B cell (primary cell): ENCODE results near the gene VASN. TPM values are rescaled to one million over a fixed set of nuclear protein-coding genes. Genes with fewer than 3 reads are reported as not detected.
A peak's percentile ranks its signal among the peaks of the same experiment; 100 is the strongest.

Source experiments
- ATAC-seq: fragments of 200-7000 bp; cut with Tn5 transposase; one replicate; pipeline ENCODE4 v1.10.0; 2021; ENCODE audit warnings: low read depth, mild to moderate bottlenecking, moderate number of reproducible peaks, moderate library complexity
- CTCF ChIA-PET: fragments of 350-600 bp; sonication (Branson Sonifier 250); formaldehyde crosslinking; loops from one replicate; lab custom pipeline; 2021; ENCODE audit warnings: antibody characterized with exemption, inconsistent platforms; lab: Charles Lee
- POLR2A ChIA-PET: fragments of 350-600 bp; sonication (Branson Sonifier 250); formaldehyde crosslinking; loops from one replicate; lab custom pipeline; 2021; ENCODE audit warnings: antibody characterized with exemption; lab: Charles Lee
- DNase-seq: peaks from one replicate; pipeline ENCODE4 v3.0.0; 2013
- H2AFZ ChIP-seq: 2 replicates; pipeline ENCODE4 v1.6.1; 2012; ENCODE audit warnings: mild to moderate bottlenecking, low read depth, low read length; ENCODE audit not compliant: insufficient read depth, poor library complexity, severe bottlenecking
- H3K27ac ChIP-seq, 2 donors: 1 replicate in 1 of 2; 2 replicates in 1 of 2; pipeline ENCODE4 v1.5.1; 2012 to 2013; ENCODE audit warnings: low read length in 2 of 2, mild to moderate bottlenecking in 2 of 2, moderate library complexity in 1 of 2
- H3K27me3 ChIP-seq, 4 experiments: fragments of 200-600 bp in 1 of 4; sonication (generic) in 1 of 4; replicated peaks in 1 of 4; 1 replicate in 2 of 4; 2 replicates in 2 of 4; pipeline versions ENCODE4 v1.6.1 to v1.7.0; 2013 to 2016; ENCODE audit warnings: low read length in 3 of 4, mild to moderate bottlenecking in 2 of 4, mixed read lengths in 1 of 4, moderate library complexity in 1 of 4; ENCODE audit not compliant: insufficient read depth in 4 of 4, control insufficient read depth in 3 of 4; ENCODE audit errors: control extremely low read depth in 1 of 4
- H3K36me3 ChIP-seq, 2 experiments: replicated peaks in 1 of 2; 1 replicate in 1 of 2; 2 replicates in 1 of 2; pipeline versions ENCODE4 v1.6.1 to v1.7.1; 2013; ENCODE audit warnings: low read length in 1 of 2; ENCODE audit not compliant: insufficient read depth in 2 of 2, control insufficient read depth in 1 of 2; ENCODE audit errors: control extremely low read depth in 1 of 2, extremely low read depth in 1 of 2
- H3K4me1 ChIP-seq, 2 donors: fragments of 200-600 bp in 1 of 2; sonication (generic) in 1 of 2; 1 replicate in 1 of 2; 2 replicates in 1 of 2; pipeline versions ENCODE4 v1.5.1 to v1.6.1; 2013 to 2017; ENCODE audit warnings: low read length in 2 of 2; ENCODE audit not compliant: control insufficient read depth in 2 of 2, insufficient read depth in 2 of 2
- H3K4me2 ChIP-seq: replicated peaks from 2 replicates; pipeline ENCODE3; 2012; ENCODE audit warnings: mild to moderate bottlenecking, low read depth, low read length; ENCODE audit not compliant: poor library complexity, severe bottlenecking
- H3K4me3 ChIP-seq, 5 experiments: fragments of 200-600 bp in 1 of 5; sonication (generic) in 1 of 5; 1 replicate in 3 of 5; 2 replicates in 2 of 5; pipeline versions ENCODE4 v1.5.1 to v1.7.0; 2011 to 2016; ENCODE audit warnings: low read length in 4 of 5, mild to moderate bottlenecking in 4 of 5, low read depth in 2 of 5, control low read depth in 1 of 5, moderate library complexity in 1 of 5; ENCODE audit not compliant: insufficient read depth in 1 of 5; ENCODE audit errors: control extremely low read depth in 1 of 5, extremely low read depth in 1 of 5
- H3K79me2 ChIP-seq: fragments of 200-600 bp; sonication (generic); one replicate; pipeline ENCODE4 v1.6.0; 2016; ENCODE audit warnings: low read length; ENCODE audit not compliant: control insufficient read depth, insufficient read depth
- H3K9ac ChIP-seq: fragments of 200-600 bp; sonication (generic); 2 replicates; pipeline ENCODE4 v1.6.1; 2017; ENCODE audit warnings: mild to moderate bottlenecking, low read length, moderate library complexity
- H3K9me3 ChIP-seq, 3 donors: one replicate each; pipeline versions ENCODE4 v1.6.1 to v1.7.1; 2013; ENCODE audit warnings: low read length in 2 of 3; ENCODE audit not compliant: control insufficient read depth in 2 of 3, insufficient read depth in 1 of 3; ENCODE audit errors: control extremely low read depth in 1 of 3
- H4K20me1 ChIP-seq: 2 replicates; pipeline ENCODE4 v1.6.0; 2012; ENCODE audit warnings: mild to moderate bottlenecking, low read length; ENCODE audit not compliant: insufficient read depth, control insufficient read depth, poor library complexity, severe bottlenecking
- H3K27ac Mint-ChIP-seq: one replicate; pipeline ENCODE4 v1.8.0; 2021; ENCODE audit warnings: mixed read lengths
- H3K27me3 Mint-ChIP-seq: one replicate; pipeline ENCODE4 v1.8.0; 2021; ENCODE audit warnings: mixed read lengths
- H3K4me1 Mint-ChIP-seq: one replicate; pipeline ENCODE4 v1.8.0; 2021; ENCODE audit warnings: mixed read lengths
- H3K4me3 Mint-ChIP-seq: one replicate; pipeline ENCODE4 v1.8.0; 2021; ENCODE audit warnings: mixed read lengths
- H3K9me3 Mint-ChIP-seq: one replicate; pipeline ENCODE4 v1.8.0; 2022; ENCODE audit warnings: mixed read lengths; ENCODE audit not compliant: insufficient read depth
- EZH2 ChIP-seq: IDR thresholded peaks from 2 replicates; pipeline ENCODE4 v1.6.1; 2012; ENCODE audit warnings: borderline replicate concordance, low read depth, mild to moderate bottlenecking, moderate library complexity, low read length; ENCODE audit not compliant: insufficient read depth, poor library complexity, severe bottlenecking
- WGBS: methylation state at CpG from one replicate; pipeline ENCODE4 v1.1.5; 2013; ENCODE audit warnings: missing lambda C conversion rate; ENCODE audit not compliant: insufficient coverage; 5-methylcytosine and 5-hydroxymethylcytosine counted together
- intact Hi-C: fragments of 100-400 bp; cut with micrococcal nuclease; formaldehyde crosslinking; loops from one replicate; pipeline ENCODE4 v1.10.0; 2022
- polyA plus RNA-seq: library from polyadenylated mRNA; depleted of rRNA; stranded (reverse); fragments of >200 nt; gene quantifications from 2 replicates; pipeline ENCODE4 v1.2.3, GENCODE V29; 2012
- total RNA-seq, 2 donors: library from RNA; stranded (reverse); fragments of 120-200 nt in 1 of 2; gene quantifications; 1 replicate in 1 of 2; 2 replicates in 1 of 2; pipeline versions ENCODE4 v1.2.3 to v1.2.4, GENCODE V29; 2013 to 2022
- TF ChIP-seq, protein P1 (sequence below): fragments of 200-600 bp; IDR thresholded peaks from one replicate; pipeline ENCODE4 v1.8.0; 2022; ENCODE audit warnings: antibody characterized with exemption, mild to moderate bottlenecking

Gene VASN
- total and polyA plus RNA-seq, 2 donors (not counting 1 experiment from before 2014, with no cell fraction given): 0.57 to 0.76 TPM

GRCh38 chr16:4322121-4323052 lies 49.3 kb upstream of the VASN start:
- 92% methylated on average over 27 of the region's 30 CpGs for WGBS
- H3K9me3 ChIP-seq: no peaks in the 10 kb centered on the region
- POLR2A ChIA-PET: interaction anchor here (1.1 kb wide), 1 partner anchor 14 kb away, joined by 3 read pairs; no protein-coding TSS in a partner anchor
- H3K9ac ChIP-seq: no peak overlapping the region
- H3K4me2 ChIP-seq: no peak overlapping the region
- H3K27me3 ChIP-seq: peaks cover 0 to 22% (median 2%) of the 10 kb centered on the region in 4 experiments
- Mint-ChIP-seq H3K9me3 (no peaks in the 10 kb centered on the region), H3K4me1 (peaks cover 16% of the 10 kb centered on the region), H3K27ac (peak overlapping the region; percentile 32), H3K4me3 (no peak overlapping the region), H3K27me3 (no peaks in the 10 kb centered on the region)
- DNase-seq: no peak
- CTCF ChIA-PET: interaction anchor here (2.9 kb wide), 1 partner anchor 9 kb away, joined by 15 read pairs; no protein-coding TSS in a partner anchor
- H3K36me3 ChIP-seq: no peaks in the 10 kb centered on the region
- H3K4me3 ChIP-seq: no peak overlapping the region
- no peaks in the 10 kb centered on the region for H4K20me1 ChIP-seq
- H2AFZ ChIP-seq: no peak overlapping the region
- H3K79me2 ChIP-seq: no peaks in the 10 kb centered on the region
- H3K4me1 ChIP-seq: peaks cover 20 to 31% of the 10 kb centered on the region in 2 donors
- H3K27ac ChIP-seq: no peak overlapping the region
- TF ChIP-seq, protein P1, sequence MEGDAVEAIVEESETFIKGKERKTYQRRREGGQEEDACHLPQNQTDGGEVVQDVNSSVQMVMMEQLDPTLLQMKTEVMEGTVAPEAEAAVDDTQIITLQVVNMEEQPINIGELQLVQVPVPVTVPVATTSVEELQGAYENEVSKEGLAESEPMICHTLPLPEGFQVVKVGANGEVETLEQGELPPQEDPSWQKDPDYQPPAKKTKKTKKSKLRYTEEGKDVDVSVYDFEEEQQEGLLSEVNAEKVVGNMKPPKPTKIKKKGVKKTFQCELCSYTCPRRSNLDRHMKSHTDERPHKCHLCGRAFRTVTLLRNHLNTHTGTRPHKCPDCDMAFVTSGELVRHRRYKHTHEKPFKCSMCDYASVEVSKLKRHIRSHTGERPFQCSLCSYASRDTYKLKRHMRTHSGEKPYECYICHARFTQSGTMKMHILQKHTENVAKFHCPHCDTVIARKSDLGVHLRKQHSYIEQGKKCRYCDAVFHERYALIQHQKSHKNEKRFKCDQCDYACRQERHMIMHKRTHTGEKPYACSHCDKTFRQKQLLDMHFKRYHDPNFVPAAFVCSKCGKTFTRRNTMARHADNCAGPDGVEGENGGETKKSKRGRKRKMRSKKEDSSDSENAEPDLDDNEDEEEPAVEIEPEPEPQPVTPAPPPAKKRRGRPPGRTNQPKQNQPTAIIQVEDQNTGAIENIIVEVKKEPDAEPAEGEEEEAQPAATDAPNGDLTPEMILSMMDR: no peak
- TF ChIP-seq EZH2: no peak
- ATAC-seq: no peak
- intact Hi-C loops: no loop called here
